ENCODE results near the gene GAN.

The GAN gene

DNA sequence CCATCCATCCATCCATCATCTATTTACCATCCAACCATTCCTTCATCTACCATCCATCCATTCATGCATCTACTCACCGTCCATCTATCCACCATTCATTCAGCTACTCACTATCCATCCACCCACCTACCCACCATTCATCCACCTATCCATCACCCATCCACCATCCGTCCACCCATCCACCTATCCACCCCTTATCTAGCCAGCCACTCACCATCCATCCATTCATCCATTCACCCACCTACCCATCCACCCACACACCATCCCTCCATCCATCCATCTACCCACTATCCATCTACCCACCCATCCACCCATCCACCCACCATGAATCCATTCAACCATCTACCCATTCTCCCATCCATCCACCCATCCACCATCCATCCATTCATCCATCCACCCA, 49.7 kb upstream of the GAN start:
- POLR2A ChIA-PET: interaction anchor here (0.9 kb wide), 1 partner anchor 11 kb away, joined by 5 read pairs; no protein-coding TSS in a partner anchor
- CTCF ChIA-PET: no interaction called here
- H3K4me3 ChIP-seq (ENCODE audit: low read depth, low read length): no peak overlapping the region
- no peaks in the 10 kb centered on the region for H3K36me3 ChIP-seq (ENCODE audit: control insufficient read depth in 2 of 2, insufficient read depth in 1 of 2, low read length in 2 of 2)
- peak; percentile 33 for TF ChIP-seq ZFHX2 (tag by site-specific recombination; conservative IDR thresholded peaks at IDR 0.05)
- TF ChIP-seq ZNF157 (tag by site-specific recombination; IDR thresholded peaks at IDR 0.05): no peak
- TF ChIP-seq ZNF248 (tag by site-specific recombination; IDR thresholded peaks at IDR 0.05): 0 out of 2 replicates have a peak, but pooled peaks have one; percentile 38
- TF ChIP-seq EGR2 (tag by site-specific recombination; IDR thresholded peaks at IDR 0.05; ENCODE audit: low read depth): peak; percentile 51; the same call in 1 of the 2 replicates
- TF ChIP-seq ZNF837 (tag by site-specific recombination; IDR thresholded peaks at IDR 0.05): no peak
- H3K27ac ChIP-seq (ENCODE audit: extremely low read depth, low read depth, low read length): no peak overlapping the region
- H3K4me1 ChIP-seq (ENCODE audit: control insufficient read depth, insufficient read depth, low read length): no peaks in the 10 kb centered on the region
- no peaks in the 10 kb centered on the region for H3K9me3 ChIP-seq (ENCODE audit: control insufficient read depth, insufficient read depth, low read depth, low read length)

DNA sequence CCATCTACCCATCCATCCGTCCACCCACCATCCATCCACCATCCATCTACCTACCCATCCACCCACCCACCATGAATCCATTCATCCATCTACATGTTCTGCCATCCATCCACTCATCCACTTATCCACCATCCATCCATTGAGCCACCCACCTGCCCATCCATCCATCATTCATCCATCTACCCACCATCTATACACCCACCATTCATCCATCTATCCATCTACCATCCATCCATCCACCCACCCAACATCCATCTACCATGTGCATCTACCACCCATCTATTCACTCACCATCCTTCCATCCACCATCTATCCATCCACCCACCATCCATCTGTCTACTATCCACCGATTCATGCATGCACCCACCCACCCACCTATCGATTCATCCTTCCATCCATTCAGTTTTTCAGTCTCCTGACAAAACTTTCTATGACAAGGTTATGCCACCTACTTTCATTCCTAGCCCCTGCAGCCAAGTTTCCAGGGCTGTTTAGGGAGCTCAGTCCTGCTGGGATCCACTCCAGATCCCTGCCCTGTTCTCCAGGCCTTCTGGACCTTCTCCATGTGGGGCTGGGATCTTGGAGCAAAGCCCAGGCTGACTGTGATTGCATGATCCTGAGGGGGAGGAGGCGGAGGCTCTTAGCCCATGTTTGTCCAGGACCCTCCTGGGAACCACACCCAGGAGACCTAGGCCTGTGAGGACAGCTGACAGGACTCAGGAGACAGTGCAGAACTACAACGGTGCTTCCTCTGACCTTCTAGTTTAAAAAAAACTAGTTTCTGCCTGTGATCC, 48.9 kb upstream of the GAN start:
- ChIA-PET POLR2A (interaction anchor here (0.9 kb wide), 2 partner anchors 10 to 49 kb away, joined by 3 to 5 read pairs; partner anchors contain the start of gene GAN), CTCF (interaction anchor here (1.0 kb wide), 1 partner anchor 76 kb away, joined by 3 read pairs; no protein-coding TSS in a partner anchor)
- Histone ChIP-seq H3K36me3 (ENCODE audit: control insufficient read depth in 2 of 2, insufficient read depth in 1 of 2, low read length in 2 of 2) (no peaks in the 10 kb centered on the region), H3K27ac (ENCODE audit: extremely low read depth, low read depth, low read length) (no peak overlapping the region), H3K4me3 (ENCODE audit: low read depth, low read length) (no peak overlapping the region), H3K4me1 (ENCODE audit: control insufficient read depth, insufficient read depth, low read length) (no peaks in the 10 kb centered on the region), H3K9me3 (ENCODE audit: control insufficient read depth, insufficient read depth, low read depth, low read length) (no peaks in the 10 kb centered on the region)
- TF ChIP-seq, protein P1, sequence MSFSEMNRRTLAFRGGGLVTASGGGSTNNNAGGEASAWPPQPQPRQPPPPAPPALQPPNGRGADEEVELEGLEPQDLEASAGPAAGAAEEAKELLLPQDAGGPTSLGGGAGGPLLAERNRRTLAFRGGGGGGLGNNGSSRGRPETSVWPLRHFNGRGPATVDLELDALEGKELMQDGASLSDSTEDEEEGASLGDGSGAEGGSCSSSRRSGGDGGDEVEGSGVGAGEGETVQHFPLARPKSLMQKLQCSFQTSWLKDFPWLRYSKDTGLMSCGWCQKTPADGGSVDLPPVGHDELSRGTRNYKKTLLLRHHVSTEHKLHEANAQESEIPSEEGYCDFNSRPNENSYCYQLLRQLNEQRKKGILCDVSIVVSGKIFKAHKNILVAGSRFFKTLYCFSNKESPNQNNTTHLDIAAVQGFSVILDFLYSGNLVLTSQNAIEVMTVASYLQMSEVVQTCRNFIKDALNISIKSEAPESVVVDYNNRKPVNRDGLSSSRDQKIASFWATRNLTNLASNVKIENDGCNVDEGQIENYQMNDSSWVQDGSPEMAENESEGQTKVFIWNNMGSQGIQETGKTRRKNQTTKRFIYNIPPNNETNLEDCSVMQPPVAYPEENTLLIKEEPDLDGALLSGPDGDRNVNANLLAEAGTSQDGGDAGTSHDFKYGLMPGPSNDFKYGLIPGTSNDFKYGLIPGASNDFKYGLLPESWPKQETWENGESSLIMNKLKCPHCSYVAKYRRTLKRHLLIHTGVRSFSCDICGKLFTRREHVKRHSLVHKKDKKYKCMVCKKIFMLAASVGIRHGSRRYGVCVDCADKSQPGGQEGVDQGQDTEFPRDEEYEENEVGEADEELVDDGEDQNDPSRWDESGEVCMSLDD (tag by site-specific recombination; IDR thresholded peaks at IDR 0.05): no peak
- peak; percentile 62; the same call in 1 of the 2 replicates for TF ChIP-seq KLF1 (tag by site-specific recombination; IDR thresholded peaks at IDR 0.05)
- TF ChIP-seq ZBTB48 (tag by site-specific recombination; IDR thresholded peaks at IDR 0.05): no peak
- peak; percentile 91 for TF ChIP-seq ZFHX2 (tag by site-specific recombination; conservative IDR thresholded peaks at IDR 0.05)
- no peak for TF ChIP-seq ZFP3 (tag by site-specific recombination; IDR thresholded peaks at IDR 0.05; ENCODE audit: low read depth)
- peak; percentile 91 for TF ChIP-seq ZNF366 (tag by site-specific recombination; conservative IDR thresholded peaks at IDR 0.05)
- no peak for TF ChIP-seq MEIS1 (CRISPR knock-in tag; IDR thresholded peaks at IDR 0.05; ENCODE audit: borderline replicate concordance)
- TF ChIP-seq EGR2 (tag by site-specific recombination; IDR thresholded peaks at IDR 0.05; ENCODE audit: low read depth): peak; percentile 99
- no peak for TF ChIP-seq ZNF501 (tag by site-specific recombination; IDR thresholded peaks at IDR 0.05)
- TF ChIP-seq ZNF777 (tag by site-specific recombination; IDR thresholded peaks at IDR 0.05; ENCODE audit: borderline replicate concordance): no peak
- TF ChIP-seq, protein P2, sequence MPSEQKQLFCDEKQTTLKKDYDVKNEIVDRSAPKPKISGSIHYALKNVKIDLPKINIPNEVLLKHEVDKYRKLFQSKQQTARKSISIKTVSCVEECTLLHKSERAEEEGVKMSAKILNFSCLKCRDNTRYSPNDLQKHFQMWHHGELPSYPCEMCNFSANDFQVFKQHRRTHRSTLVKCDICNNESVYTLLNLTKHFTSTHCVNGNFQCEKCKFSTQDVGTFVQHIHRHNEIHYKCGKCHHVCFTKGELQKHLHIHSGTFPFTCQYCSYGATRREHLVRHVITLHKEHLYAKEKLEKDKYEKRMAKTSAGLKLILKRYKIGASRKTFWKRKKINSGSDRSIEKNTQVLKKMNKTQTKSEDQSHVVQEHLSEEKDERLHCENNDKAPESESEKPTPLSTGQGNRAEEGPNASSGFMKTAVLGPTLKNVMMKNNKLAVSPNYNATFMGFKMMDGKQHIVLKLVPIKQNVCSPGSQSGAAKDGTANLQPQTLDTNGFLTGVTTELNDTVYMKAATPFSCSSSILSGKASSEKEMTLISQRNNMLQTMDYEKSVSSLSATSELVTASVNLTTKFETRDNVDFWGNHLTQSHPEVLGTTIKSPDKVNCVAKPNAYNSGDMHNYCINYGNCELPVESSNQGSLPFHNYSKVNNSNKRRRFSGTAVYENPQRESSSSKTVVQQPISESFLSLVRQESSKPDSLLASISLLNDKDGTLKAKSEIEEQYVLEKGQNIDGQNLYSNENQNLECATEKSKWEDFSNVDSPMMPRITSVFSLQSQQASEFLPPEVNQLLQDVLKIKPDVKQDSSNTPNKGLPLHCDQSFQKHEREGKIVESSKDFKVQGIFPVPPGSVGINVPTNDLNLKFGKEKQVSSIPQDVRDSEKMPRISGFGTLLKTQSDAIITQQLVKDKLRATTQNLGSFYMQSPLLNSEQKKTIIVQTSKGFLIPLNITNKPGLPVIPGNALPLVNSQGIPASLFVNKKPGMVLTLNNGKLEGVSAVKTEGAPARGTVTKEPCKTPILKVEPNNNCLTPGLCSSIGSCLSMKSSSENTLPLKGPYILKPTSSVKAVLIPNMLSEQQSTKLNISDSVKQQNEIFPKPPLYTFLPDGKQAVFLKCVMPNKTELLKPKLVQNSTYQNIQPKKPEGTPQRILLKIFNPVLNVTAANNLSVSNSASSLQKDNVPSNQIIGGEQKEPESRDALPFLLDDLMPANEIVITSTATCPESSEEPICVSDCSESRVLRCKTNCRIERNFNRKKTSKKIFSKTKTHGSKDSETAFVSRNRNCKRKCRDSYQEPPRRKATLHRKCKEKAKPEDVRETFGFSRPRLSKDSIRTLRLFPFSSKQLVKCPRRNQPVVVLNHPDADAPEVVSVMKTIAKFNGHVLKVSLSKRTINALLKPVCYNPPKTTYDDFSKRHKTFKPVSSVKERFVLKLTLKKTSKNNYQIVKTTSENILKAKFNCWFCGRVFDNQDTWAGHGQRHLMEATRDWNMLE (tag by site-specific recombination; conservative IDR thresholded peaks at IDR 0.05; ENCODE audit: low read depth): no peak
- 0 out of 2 replicates have a peak, but pooled peaks have one; percentile 13 for TF ChIP-seq ZBTB20 (tag by site-specific recombination; IDR thresholded peaks at IDR 0.05)
- TF ChIP-seq, protein P3, sequence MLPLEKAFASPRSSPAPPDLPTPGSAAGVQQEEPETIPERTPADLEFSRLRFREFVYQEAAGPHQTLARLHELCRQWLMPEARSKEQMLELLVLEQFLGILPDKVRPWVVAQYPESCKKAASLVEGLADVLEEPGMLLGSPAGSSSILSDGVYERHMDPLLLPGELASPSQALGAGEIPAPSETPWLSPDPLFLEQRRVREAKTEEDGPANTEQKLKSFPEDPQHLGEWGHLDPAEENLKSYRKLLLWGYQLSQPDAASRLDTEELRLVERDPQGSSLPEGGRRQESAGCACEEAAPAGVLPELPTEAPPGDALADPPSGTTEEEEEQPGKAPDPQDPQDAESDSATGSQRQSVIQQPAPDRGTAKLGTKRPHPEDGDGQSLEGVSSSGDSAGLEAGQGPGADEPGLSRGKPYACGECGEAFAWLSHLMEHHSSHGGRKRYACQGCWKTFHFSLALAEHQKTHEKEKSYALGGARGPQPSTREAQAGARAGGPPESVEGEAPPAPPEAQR (tag by site-specific recombination; IDR thresholded peaks at IDR 0.05): no peak
- no peak for TF ChIP-seq ZNF843 (tag by site-specific recombination; IDR thresholded peaks at IDR 0.05)
- no peak for TF ChIP-seq TRIM28 (IDR thresholded peaks at IDR 0.05; ENCODE audit: borderline replicate concordance, low read length)
- TF ChIP-seq, protein P4, sequence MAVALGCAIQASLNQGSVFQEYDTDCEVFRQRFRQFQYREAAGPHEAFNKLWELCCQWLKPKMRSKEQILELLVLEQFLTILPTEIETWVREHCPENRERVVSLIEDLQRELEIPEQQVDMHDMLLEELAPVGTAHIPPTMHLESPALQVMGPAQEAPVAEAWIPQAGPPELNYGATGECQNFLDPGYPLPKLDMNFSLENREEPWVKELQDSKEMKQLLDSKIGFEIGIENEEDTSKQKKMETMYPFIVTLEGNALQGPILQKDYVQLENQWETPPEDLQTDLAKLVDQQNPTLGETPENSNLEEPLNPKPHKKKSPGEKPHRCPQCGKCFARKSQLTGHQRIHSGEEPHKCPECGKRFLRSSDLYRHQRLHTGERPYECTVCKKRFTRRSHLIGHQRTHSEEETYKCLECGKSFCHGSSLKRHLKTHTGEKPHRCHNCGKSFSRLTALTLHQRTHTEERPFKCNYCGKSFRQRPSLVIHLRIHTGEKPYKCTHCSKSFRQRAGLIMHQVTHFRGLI (tag by site-specific recombination; IDR thresholded peaks at IDR 0.05): no peak
- TF ChIP-seq ZNF24 (tag by site-specific recombination; IDR thresholded peaks at IDR 0.05): no peak
- TF ChIP-seq, protein P5, sequence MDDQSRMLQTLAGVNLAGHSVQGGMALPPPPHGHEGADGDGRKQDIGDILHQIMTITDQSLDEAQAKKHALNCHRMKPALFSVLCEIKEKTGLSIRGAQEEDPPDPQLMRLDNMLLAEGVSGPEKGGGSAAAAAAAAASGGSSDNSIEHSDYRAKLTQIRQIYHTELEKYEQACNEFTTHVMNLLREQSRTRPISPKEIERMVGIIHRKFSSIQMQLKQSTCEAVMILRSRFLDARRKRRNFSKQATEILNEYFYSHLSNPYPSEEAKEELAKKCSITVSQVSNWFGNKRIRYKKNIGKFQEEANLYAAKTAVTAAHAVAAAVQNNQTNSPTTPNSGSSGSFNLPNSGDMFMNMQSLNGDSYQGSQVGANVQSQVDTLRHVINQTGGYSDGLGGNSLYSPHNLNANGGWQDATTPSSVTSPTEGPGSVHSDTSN (CRISPR knock-in tag; IDR thresholded peaks at IDR 0.05): no peak
- no peak for TF ChIP-seq ZNF184 (tag by site-specific recombination; IDR thresholded peaks at IDR 0.05)
